HAP-1 (cell line): ENCODE measurements around the gene BCR.

Experiments
- DNase-seq, 2 experiments: peaks; one replicate each; pipeline ENCODE4 v3.0.0-alpha.2; 2016 to 2020; ENCODE audit warnings: low spot score in 2 of 2
- H3K27me3 ChIP-seq: fragments of 250-450 bp; sonication (Bioruptor Pico); 2 replicates; pipeline ENCODE4 v1.5.1; 2020; ENCODE audit warnings: low read depth, mild to moderate bottlenecking, moderate library complexity
- H3K36me3 ChIP-seq: fragments of 250-450 bp; sonication (Bioruptor Pico); replicated peaks from 2 replicates; pipeline ENCODE4 v1.5.1; 2020; ENCODE audit warnings: mild to moderate bottlenecking
- H3K4me1 ChIP-seq: fragments of 250-450 bp; sonication (Bioruptor Pico); 2 replicates; pipeline ENCODE4 v1.5.1; 2020; ENCODE audit warnings: mild to moderate bottlenecking
- H3K4me3 ChIP-seq: fragments of 250-450 bp; sonication (Bioruptor Pico); 2 replicates; pipeline ENCODE4 v1.5.1; 2020; ENCODE audit warnings: mild to moderate bottlenecking, moderate library complexity
- H3K9me3 ChIP-seq: fragments of 250-450 bp; sonication (Bioruptor Pico); 2 replicates; pipeline ENCODE4 v1.5.1; 2020; ENCODE audit warnings: mild to moderate bottlenecking, moderate library complexity
- in situ Hi-C: fragments of 300-500 bp; cut with MboI; formaldehyde crosslinking; loops from 3 replicates; pipeline ENCODE4 v1.14.3; 2020; ENCODE audit warnings: low sequenced_read_pairs, inconsistent platforms, mixed read lengths

The BCR gene

DNA sequence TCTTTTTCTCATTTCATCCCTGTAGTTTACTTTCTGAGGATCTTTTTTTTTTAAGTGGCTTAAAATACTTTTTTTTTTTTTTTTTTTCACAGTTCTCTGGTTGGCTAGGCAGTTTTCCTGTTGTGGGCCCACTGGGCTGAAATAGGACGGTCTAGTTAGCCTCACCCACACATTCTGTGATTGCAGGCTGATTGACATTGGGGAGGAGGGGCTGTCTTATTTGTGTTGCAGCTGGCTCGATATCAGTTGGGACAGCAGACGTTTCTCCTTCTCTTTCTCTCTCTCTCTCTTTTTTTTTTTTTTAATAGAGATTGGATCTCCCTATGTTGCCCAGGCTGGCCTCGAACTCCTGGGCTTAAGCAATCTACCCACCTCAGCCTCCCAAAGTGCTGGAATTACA lies 6.9 kb downstream of the BCR start:
- no peak overlapping the region for H3K4me3 ChIP-seq
- H3K36me3 ChIP-seq: no peaks in the 10 kb centered on the region
- peaks cover 7% of the 10 kb centered on the region for H3K27me3 ChIP-seq
- H3K9me3 ChIP-seq: peaks cover 3% of the 10 kb centered on the region; the same call in 1 of the 2 replicates
- H3K4me1 ChIP-seq: no peaks in the 10 kb centered on the region
- in situ Hi-C loops: no loop called here
- no peak for DNase-seq

DNA sequence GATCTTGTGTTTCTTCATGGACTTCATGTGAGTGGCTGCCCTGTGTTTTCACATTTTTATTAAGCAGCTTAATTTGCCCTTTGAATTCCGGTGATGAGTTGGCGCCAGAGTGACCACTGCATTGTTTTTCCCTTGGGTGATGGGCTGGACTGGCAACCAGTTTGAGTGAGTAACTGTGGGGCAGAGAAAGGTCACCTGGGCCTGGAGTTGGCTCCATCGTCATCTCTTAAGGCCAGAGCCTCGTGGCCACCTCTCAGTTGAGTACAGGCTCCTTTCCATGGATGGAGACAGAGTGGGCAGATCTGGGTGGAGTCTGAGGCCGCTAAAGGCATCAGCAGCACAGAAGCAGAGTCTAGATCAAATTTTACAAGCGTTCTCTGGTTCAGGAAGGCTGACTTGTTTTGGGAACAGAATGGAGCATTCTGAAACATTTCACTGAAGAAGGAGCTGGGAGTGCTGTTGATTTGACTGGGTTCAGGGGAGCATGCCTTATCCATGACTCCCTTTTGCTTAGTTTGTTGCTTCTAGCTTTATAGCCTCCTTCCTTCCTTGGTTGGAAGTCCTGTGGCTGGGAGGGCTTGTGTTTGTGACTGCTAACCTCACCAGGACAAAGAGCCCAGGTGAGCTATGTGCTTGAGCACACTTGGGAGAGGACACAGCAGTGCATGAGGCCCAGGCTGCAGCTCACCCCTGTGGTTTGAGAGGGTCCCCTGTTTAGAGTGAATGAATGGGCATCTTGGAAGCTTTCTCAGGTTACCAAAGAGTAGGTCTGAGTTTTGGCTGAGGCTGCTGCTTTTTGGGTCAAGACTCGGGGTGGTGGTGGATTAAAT lies 7.8 kb downstream of the BCR start:
- no peak for DNase-seq
- Histone ChIP-seq H3K27me3 (peaks cover 4% of the 10 kb centered on the region), H3K36me3 (no peaks in the 10 kb centered on the region), H3K9me3 (no peaks in the 10 kb centered on the region), H3K4me1 (no peaks in the 10 kb centered on the region), H3K4me3 (no peak overlapping the region)
- in situ Hi-C loops: no loop called here

DNA sequence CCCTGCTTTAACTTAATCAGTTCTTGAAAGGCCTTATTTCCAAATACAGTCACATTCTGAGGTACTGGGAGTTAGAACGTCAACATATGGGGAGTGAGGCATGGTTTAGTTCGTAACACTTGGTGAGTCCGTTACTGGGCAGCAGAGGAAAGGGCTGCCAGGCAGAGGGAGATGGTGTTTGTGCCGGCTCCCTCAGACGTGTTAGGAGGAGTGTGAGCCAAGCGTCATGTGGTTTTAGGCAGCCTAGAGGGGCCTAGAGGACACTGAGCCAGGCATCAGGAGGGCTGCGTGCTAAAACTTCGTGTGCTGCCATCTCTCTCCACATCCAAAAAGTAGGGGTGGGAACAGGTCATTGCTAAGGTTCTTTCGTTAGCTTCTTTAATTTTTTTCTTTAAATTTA lies 10.2 kb downstream of the BCR start:
- Histone ChIP-seq H3K9me3 (no peaks in the 10 kb centered on the region), H3K36me3 (no peaks in the 10 kb centered on the region), H3K4me3 (no peak overlapping the region), H3K4me1 (no peaks in the 10 kb centered on the region), H3K27me3 (no peaks in the 10 kb centered on the region)
- no peak for DNase-seq
- in situ Hi-C loops: no loop called here

DNA sequence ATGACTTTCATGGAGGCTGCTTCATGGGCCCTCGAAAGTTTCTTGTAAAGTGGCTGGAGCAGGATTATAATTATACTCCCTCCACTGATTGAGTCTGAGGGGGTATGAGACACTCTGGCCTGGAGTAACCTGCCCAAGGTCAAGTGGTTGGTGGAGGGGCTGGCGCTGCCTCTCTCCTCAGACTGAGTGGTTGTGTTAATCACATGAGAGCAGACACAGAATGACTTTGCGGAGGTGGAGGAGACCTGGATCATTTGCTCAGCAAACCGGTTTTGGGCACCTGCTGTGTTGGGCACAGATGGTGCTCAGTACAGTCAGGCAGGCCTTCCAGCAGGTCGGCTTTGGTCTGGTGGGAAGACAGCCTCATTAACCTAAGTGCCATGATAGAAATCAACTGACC lies 11.8 kb downstream of the BCR start:
- Histone ChIP-seq H3K9me3 (no peaks in the 10 kb centered on the region), H3K4me1 (no peaks in the 10 kb centered on the region), H3K4me3 (no peak overlapping the region), H3K27me3 (no peaks in the 10 kb centered on the region), H3K36me3 (no peaks in the 10 kb centered on the region)
- no peak for DNase-seq
- in situ Hi-C loops: no loop called here

DNA sequence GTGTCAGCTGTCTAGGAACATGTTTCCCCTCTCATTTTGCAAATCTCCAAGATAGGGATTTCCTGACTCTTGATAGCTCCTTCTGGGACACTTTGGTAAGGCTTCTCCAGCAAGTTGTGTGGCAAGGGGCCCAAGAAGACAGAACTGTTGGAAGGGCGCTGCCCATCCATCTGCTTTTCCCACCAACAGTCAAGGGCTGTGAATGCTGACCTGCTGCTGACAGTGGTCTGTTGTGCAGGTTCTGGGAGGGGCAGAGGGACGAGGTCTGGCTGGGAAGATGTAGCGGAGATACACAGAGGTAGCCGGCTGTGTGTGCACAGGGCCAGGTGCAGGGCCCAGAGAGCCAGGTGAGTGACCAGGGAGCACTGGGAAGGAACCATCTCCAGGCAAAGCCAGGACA lies 12.2 kb downstream of the BCR start:
- no peaks in the 10 kb centered on the region for H3K9me3 ChIP-seq
- DNase-seq: no peak
- in situ Hi-C loops: no loop called here
- no peaks in the 10 kb centered on the region for H3K27me3 ChIP-seq
- H3K36me3 ChIP-seq: no peaks in the 10 kb centered on the region
- H3K4me3 ChIP-seq: no peak overlapping the region
- no peaks in the 10 kb centered on the region for H3K4me1 ChIP-seq

DNA sequence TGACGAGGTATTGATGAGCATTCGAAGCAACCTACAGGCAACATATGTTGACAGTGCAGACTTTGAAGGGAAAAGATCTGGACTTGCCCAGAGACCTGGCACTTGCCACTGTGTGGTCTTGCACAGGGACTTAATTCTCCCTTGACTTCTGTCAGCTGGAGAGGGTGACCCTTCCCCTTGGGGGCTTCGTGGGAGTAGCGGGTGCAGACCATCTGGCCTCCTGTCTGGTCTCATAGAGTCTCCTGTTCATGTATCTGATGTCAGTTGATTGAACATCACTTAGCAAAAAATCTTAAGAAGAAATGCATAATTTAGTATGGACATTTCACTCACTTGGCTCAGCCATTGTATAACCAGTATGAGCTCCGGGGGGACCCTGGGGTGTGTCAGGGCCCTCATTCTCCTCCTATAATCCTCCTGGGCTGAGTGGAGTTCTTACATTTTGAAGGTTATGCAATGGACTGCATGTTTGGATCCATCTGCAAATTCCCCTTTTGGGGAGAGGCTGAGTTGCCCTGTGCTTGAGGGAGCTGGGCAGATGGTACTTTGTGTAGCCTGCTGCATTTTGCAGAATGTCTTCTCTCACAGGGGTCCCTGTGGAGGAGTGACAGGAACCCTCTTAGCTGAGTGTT lies 13.0 kb downstream of the BCR start:
- in situ Hi-C loops: no loop called here
- Histone ChIP-seq H3K9me3 (no peaks in the 10 kb centered on the region), H3K4me3 (no peak overlapping the region), H3K36me3 (no peaks in the 10 kb centered on the region), H3K27me3 (no peaks in the 10 kb centered on the region), H3K4me1 (no peaks in the 10 kb centered on the region)
- no peak for DNase-seq

DNA sequence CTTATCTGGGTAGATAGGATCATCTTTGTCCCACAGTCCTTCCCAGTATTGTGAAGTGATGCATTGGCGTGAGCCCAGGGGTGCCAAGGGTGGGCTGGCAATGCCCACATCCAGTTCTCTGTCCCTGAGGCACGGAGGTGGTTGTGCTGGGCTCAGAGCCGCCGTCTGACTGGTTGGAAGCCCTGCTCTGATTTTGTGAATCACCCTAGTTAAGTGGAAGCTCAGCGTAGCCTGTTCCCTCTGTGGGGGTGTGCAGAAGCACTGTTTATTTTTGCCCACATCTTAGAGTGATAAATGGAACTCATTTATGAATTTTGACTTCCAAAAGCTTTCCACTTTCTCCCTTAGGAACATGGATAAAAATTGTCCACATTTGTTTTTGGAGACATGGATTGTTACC lies 13.6 kb downstream of the BCR start:
- H3K4me1 ChIP-seq: no peaks in the 10 kb centered on the region
- in situ Hi-C loops: no loop called here
- no peak for DNase-seq
- no peaks in the 10 kb centered on the region for H3K9me3 ChIP-seq
- H3K4me3 ChIP-seq: no peak overlapping the region
- no peaks in the 10 kb centered on the region for H3K36me3 ChIP-seq
- H3K27me3 ChIP-seq: no peaks in the 10 kb centered on the region

DNA sequence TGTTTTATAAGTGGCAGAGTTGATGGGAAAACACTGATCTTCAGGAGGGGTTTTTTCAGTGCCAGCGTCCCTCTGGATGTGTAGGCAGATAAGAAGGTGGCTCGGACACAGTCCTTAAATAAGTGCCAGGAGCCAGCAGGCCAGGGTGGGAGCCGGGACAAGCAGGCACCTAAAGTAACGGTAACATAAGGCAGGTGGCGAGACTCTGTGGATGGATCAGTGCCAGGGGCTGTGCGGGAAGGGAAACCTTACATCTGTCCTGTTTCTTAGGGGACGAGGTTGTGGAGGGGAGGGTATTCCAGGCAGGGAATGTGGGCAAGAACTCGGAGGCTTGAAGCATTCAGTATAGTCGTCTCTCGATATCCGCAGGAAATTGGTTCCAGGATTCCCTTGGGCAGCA lies 15.9 kb downstream of the BCR start:
- no peak overlapping the region for H3K4me3 ChIP-seq
- no peaks in the 10 kb centered on the region; the same call in 1 of the 2 replicates for H3K4me1 ChIP-seq
- H3K36me3 ChIP-seq: no peaks in the 10 kb centered on the region
- in situ Hi-C loops: no loop called here
- H3K9me3 ChIP-seq: no peaks in the 10 kb centered on the region
- DNase-seq: no peak
- H3K27me3 ChIP-seq: no peaks in the 10 kb centered on the region

DNA sequence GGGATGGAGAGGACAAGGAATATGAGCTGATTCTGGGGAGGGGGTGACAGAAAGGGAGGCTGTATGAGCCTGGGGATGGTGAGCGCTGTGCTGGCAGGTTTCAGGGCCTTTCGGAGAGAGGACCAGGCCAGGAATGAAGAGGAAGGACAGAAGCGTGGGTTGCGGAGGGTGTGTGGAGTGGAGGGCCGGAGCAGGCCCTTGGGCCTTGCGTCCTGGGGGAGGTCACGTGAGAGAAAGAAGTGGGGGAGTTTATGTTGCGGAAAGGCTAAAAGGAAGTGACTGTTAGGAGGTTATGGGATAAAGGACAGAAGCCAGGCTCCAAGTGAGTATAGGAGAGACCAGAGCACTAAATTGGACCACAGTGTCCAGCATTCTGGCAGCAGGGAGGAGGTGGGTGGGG lies 17.5 kb downstream of the BCR start:
- no peaks in the 10 kb centered on the region; the same call in 1 of the 2 replicates for H3K4me1 ChIP-seq
- DNase-seq: no peak
- no peaks in the 10 kb centered on the region for H3K9me3 ChIP-seq
- H3K4me3 ChIP-seq: no peak overlapping the region
- in situ Hi-C loops: no loop called here
- H3K27me3 ChIP-seq: no peaks in the 10 kb centered on the region
- no peaks in the 10 kb centered on the region for H3K36me3 ChIP-seq

DNA sequence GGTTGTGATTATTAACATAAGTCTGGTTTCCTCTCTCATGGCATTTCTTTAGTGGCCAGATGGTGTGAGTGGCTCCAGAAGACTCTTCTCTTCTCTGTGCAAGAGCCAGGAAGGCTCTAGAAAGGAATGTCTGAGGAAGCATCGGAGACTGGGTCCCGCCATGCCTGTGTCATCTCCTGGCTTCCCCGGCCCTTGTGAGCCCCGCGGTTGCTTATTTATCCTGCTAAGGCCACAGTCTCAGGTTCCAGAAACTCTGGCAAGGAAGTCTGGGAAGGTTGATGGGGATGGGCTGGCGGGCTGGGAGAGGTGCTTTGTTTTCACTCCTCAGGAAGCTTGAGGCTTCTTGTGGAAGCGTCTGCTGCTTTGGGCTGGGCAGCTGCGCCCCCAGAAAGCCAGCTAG lies 18.9 kb downstream of the BCR start:
- peak in 1 of 2 experiments; percentile 20 for DNase-seq
- Histone ChIP-seq H3K4me3 (no peak overlapping the region), H3K4me1 (no peaks in the 10 kb centered on the region; the same call in 1 of the 2 replicates), H3K27me3 (no peaks in the 10 kb centered on the region), H3K9me3 (no peaks in the 10 kb centered on the region), H3K36me3 (no peaks in the 10 kb centered on the region)
- in situ Hi-C loops: no loop called here

DNA sequence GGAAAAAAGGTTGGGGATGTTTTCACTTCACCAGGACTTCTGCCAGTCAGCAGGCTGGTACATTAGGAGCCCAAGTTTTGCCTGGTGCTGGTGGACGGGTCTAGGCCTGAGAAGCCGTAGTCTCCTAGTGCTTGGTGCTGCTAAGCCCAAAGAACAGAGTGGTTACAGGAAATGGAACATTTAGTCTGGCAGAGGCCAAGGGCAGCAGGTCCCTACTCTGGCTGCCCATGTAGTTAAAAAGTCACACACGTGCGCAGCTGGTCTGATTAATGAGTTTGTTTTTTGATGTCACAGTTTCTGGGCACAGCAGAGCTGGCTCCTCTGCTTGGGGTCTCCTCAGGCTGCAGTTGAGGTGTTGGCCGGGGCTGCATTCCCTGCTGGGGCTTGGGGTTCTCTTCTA lies 20.6 kb downstream of the BCR start:
- in situ Hi-C loops: no loop called here
- Histone ChIP-seq H3K4me1 (no peaks in the 10 kb centered on the region; the same call in 1 of the 2 replicates), H3K9me3 (no peaks in the 10 kb centered on the region), H3K4me3 (no peak overlapping the region), H3K27me3 (no peaks in the 10 kb centered on the region), H3K36me3 (no peaks in the 10 kb centered on the region)
- no peak for DNase-seq

DNA sequence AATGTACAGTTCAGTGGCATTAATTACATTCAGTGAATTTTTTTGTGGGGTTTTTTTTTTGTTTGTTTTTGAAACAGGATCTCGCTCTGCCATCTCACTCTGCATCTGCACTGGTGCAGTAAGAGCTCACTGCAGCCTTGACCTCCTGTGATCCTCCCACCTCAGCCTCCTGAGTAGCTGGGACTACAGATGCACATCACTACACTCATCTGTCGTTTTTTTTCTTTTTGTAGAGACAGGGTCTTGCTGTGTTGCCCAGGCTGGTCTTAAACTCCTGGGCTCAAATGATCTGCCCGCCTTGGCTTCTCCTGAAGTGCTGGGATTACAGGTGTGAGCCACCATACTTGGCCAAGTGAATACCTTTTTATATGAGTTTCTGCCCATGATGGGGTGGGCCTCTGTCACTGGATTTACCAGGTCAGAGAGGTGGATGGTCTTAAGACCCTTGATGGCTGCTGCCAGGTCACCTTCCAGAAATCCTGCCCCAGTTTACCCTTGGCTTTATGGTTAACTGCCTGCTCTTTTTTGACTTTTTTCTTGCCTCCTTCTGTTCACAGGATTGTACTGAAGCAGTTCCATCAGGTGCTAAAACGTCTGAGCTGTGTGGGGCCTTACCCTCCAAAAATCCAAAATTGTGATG lies 22.6 kb downstream of the BCR start:
- H3K36me3 ChIP-seq: no peaks in the 10 kb centered on the region
- in situ Hi-C loops: no loop called here
- H3K4me3 ChIP-seq: no peak overlapping the region

DNA sequence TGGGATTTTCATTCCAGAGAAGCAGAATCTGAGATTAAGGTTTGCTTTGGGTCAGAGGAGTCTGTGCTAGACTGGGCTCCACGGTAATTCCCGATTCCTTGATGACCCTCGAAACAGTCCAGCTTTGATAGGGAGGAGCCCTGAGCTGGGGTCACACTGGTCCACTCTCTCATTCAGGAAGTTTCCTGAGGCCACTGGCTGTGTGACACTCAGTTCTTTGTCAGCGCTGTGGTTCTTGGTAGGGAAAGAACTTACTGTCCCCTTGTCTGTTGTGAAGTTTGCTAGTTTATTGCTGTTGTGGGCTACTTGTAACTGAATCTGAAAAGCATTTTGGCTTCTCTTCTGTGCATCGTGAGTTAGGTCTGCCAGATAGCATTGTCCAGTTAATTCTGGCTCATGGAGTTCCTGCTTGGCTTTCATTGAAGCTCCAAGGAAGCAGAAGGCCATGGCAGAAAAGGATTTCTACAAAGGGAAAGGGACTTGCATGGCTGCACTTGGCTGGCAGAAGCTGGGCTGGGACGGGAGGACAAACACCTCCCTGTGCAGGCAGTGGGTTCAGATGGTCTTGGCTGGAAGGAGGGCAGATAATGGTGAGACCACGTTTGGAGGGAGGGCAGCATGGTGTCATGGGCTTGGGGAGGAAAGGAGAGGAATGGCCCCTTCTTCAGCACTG lies 23.3 kb downstream of the BCR start:
- H3K36me3 ChIP-seq: no peaks in the 10 kb centered on the region
- in situ Hi-C loops: no loop called here
- DNase-seq: no peak

More for the DNA sequence above, 22.6 kb downstream of the BCR start:
- no peak for DNase-seq
- Histone ChIP-seq H3K4me1 (no peaks in the 10 kb centered on the region; the same call in 1 of the 2 replicates), H3K27me3 (no peaks in the 10 kb centered on the region), H3K9me3 (no peaks in the 10 kb centered on the region)

DNA sequence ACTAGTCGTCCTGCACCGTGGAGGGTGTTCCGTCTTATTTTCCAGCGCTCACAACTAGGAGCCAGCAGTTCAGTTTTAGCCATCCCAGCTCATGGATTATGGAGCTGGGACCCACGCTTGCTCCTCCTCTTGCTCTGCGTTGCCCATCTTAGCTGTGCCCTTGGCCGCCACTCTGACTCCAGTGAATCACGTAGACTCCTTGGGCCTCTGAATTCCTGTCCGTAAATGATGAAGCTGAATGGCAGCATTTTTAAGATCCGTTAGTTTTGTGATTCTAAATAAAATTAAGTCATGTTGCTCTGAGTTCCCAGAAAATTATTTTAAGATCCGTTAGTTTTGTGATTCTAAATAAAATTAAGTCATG lies 23.8 kb downstream of the BCR start:
- in situ Hi-C loops: no loop called here
- Histone ChIP-seq H3K27me3 (no peaks in the 10 kb centered on the region), H3K4me3 (no peak overlapping the region), H3K4me1 (no peaks in the 10 kb centered on the region; the same call in 1 of the 2 replicates), H3K9me3 (no peaks in the 10 kb centered on the region), H3K36me3 (no peaks in the 10 kb centered on the region)
- DNase-seq: no peak

More for the DNA sequence above, 23.3 kb downstream of the BCR start:
- H3K4me1 ChIP-seq: no peaks in the 10 kb centered on the region; the same call in 1 of the 2 replicates
- H3K9me3 ChIP-seq: no peaks in the 10 kb centered on the region
- H3K4me3 ChIP-seq: no peak overlapping the region
- H3K27me3 ChIP-seq: no peaks in the 10 kb centered on the region
